HepG2 (cell line): Measurements from ENCODE around the gene TMEM187. TPM values are rescaled to one million over a fixed set of nuclear protein-coding genes. Genes with fewer than 3 reads are reported as not detected.

ENCODE experiments used
- HMGXB3 ChIP-seq: sonication (generic); formaldehyde crosslinking; IDR thresholded peaks from 2 replicates; pipeline ENCODE4 v1.4.0; 2020; ENCODE audit warnings: missing genetic modification reagents, borderline replicate concordance
- KIAA2018 ChIP-seq: sonication (generic); formaldehyde crosslinking; IDR thresholded peaks from 2 replicates; pipeline ENCODE4 v1.5.0; 2020; ENCODE audit warnings: mild to moderate bottlenecking, missing genetic modification reagents, borderline replicate concordance
- NCOA1 ChIP-seq: sonication (generic); formaldehyde crosslinking; IDR thresholded peaks from 2 replicates; pipeline ENCODE4 v1.9.0; 2021; ENCODE audit warnings: missing genetic modification reagents
- ZBTB26 ChIP-seq: IDR thresholded peaks from 2 replicates; pipeline ENCODE4 v1.6.1; 2016; ENCODE audit warnings: missing compliant biosample characterization, missing genetic modification reagents, borderline replicate concordance
- ZNF512B ChIP-seq: sonication (generic); formaldehyde crosslinking; IDR thresholded peaks from 2 replicates; pipeline ENCODE4 v1.5.1; 2020; ENCODE audit warnings: missing genetic modification reagents, mild to moderate bottlenecking, borderline replicate concordance
- ZNF513 ChIP-seq: sonication (generic); formaldehyde crosslinking; conservative IDR thresholded peaks from 2 replicates; pipeline ENCODE4 v1.5.0; 2020; ENCODE audit warnings: missing genetic modification reagents
- ZNF577 ChIP-seq: sonication (generic); formaldehyde crosslinking; IDR thresholded peaks from 2 replicates; pipeline ENCODE4 v1.4.0; 2020; ENCODE audit warnings: mild to moderate bottlenecking, low read depth, missing genetic modification reagents, borderline replicate concordance
- ZNF775 ChIP-seq: sonication (generic); formaldehyde crosslinking; IDR thresholded peaks from 2 replicates; pipeline ENCODE4 v1.4.0; 2020; ENCODE audit warnings: missing genetic modification reagents, mild to moderate bottlenecking, moderate library complexity, borderline replicate concordance
- polyA plus RNA-seq, 8 experiments: library from polyadenylated mRNA; depleted of rRNA in 3 of 8; stranded (reverse) in 7 of 8; unstranded in 1 of 8; fragments of >200 nt; fragmentation: Illumina TruSeq in 4 of 8; extraction: Trizol in 4 of 8; gene quantifications; 2 replicates each; pipeline versions ENCODE4 v1.2.1 to v1.2.3, GENCODE V29; 2011 to 2016; ENCODE audit warnings: low read depth in 4 of 8, missing spikeins in 1 of 8, mixed read lengths in 1 of 8; ENCODE audit not compliant: insufficient read depth in 1 of 8
- total RNA-seq, 5 experiments: library from RNA; depleted of rRNA; stranded (reverse); fragments of >200 nt; fragmentation: Illumina TruSeq; extraction: Trizol; gene quantifications; 2 replicates each; pipeline ENCODE4 v1.2.3, GENCODE V29; 2016; ENCODE audit warnings: low read depth in 1 of 5

The TMEM187 gene
- total and polyA plus RNA-seq, 2 of the 13 experiments (the other 11 are each of a cell fraction or from before 2014, with no cell fraction given) = 2.2 to 6.2 TPM

- TF ChIP-seq KIAA2018 (CRISPR knock-in tag) = no peak
- TF ChIP-seq ZNF577 (CRISPR knock-in tag) = no peak
- no peak for TF ChIP-seq ZBTB26 (CRISPR knock-in tag)
- TF ChIP-seq ZNF513 (CRISPR knock-in tag) = no peak
- TF ChIP-seq NCOA1 (CRISPR knock-in tag) = no peak
- TF ChIP-seq ZNF512B = no peak
- no peak for TF ChIP-seq ZNF775 (CRISPR knock-in tag)
- no peak for TF ChIP-seq HMGXB3 (CRISPR knock-in tag)
These were observed 45.5 kb upstream of the TMEM187 start (continued) for GRCh38 chrX:153926858-153927671.
